ENCODE results near the gene KLK12.

- TF ChIP-seq CTCF (IDR thresholded peaks at IDR 0.05), result no peak
- no peak for TF ChIP-seq POLR2A (IDR thresholded peaks at IDR 0.05)
Measured at GRCh38 chr19:50979758-50980157, 55.0 kb downstream of the KLK12 start.
